PC-9 (cell line): ENCODE measurements around the gene ZNF766.
"Not testable (repeated sequence)": the region's sequence is repeated elsewhere in the genome, so short reads cannot be mapped to it uniquely, and the experiment has no call there.

Source experiments
- EZH2 ChIP-seq: fragments of 200-600 bp; sonication (generic); IDR thresholded peaks from 2 replicates; pipeline ENCODE4 v1.8.0; 2017; ENCODE audit warnings: antibody characterized with exemption, low read depth
- TF ChIP-seq, protein P1 (sequence below): fragments of 200-600 bp; sonication (generic); conservative IDR thresholded peaks from 2 replicates; pipeline ENCODE4 v1.6.1; 2017; ENCODE audit warnings: mixed run types, antibody characterized with exemption, mild to moderate bottlenecking, moderate library complexity

DNA sequence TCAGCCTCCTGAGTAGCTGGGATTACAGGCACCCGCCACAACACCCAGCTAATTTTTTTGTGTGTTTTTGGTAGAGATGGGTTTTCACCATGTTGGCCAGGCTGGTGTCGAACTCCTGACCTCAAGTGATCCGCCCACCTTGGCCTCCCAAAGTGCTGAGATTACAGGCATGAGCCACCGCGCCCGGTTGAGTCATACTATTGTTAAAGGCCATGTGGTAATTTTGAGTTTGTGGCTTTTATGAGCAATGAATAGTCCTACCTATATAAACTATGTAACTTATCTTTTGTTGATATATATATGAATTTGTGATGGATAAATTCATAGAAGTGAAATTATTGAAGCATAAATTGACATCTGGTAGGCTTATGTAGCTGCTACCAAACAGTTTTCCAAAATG is 3.8 kb upstream of the ZNF766 start:
- TF ChIP-seq, protein P1, sequence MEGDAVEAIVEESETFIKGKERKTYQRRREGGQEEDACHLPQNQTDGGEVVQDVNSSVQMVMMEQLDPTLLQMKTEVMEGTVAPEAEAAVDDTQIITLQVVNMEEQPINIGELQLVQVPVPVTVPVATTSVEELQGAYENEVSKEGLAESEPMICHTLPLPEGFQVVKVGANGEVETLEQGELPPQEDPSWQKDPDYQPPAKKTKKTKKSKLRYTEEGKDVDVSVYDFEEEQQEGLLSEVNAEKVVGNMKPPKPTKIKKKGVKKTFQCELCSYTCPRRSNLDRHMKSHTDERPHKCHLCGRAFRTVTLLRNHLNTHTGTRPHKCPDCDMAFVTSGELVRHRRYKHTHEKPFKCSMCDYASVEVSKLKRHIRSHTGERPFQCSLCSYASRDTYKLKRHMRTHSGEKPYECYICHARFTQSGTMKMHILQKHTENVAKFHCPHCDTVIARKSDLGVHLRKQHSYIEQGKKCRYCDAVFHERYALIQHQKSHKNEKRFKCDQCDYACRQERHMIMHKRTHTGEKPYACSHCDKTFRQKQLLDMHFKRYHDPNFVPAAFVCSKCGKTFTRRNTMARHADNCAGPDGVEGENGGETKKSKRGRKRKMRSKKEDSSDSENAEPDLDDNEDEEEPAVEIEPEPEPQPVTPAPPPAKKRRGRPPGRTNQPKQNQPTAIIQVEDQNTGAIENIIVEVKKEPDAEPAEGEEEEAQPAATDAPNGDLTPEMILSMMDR, result not testable (repeated sequence)
- not testable (repeated sequence) for TF ChIP-seq EZH2
